GM19099 (cell line): ENCODE results near the gene USP26.

Experiments
- POLR2A ChIP-seq: IDR thresholded peaks from 3 replicates; pipeline ENCODE4 v1.6.1; 2011; ENCODE audit warnings: low read depth; ENCODE audit not compliant: insufficient read length; ENCODE audit errors: extremely low read depth

USP26 gene

DNA sequence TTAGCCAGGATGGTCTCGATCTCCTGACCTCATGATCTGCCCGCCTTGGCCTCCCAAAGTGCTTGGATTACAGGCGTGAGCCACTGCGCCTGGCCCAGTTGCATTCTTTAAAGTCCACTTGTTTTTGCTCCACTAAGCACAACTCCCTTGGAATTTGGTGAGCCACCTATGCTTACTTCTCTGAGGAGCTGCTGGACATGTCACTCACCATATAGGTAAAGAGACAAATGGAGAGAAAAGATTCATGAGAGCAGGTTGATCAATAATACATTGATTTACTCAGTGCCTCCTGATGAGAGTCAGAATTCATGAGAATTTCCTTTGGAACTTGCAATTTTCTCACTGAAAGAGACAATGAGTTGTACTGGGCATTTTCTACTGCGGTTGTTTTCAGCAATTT, 48.2 kb downstream of the USP26 start:
- TF ChIP-seq POLR2A: no peak

DNA sequence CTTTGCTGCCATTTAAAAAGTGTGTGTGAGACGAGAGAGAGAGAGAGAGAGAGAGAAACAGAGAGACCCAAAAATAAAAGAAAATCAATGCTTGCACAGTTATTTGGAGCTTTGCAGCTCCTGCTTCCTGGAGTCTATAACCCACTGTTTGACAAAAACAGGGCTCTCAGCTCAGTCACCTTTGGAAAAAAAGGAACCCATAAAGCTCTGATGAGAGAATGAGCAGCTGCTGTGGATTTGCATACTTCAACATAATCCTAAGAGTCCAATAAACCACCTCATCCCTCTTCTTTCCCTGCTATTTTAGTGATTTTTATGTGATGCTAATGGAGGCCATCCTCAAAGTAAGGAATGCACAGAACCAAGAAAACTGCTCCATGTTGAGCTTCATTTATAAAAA, 50.3 kb downstream of the USP26 start:
- TF ChIP-seq POLR2A: no peak

- no peak for TF ChIP-seq POLR2A
Observed at GRCh38 chrX:133045986-133046385, 50.9 kb downstream of the USP26 start.

DNA sequence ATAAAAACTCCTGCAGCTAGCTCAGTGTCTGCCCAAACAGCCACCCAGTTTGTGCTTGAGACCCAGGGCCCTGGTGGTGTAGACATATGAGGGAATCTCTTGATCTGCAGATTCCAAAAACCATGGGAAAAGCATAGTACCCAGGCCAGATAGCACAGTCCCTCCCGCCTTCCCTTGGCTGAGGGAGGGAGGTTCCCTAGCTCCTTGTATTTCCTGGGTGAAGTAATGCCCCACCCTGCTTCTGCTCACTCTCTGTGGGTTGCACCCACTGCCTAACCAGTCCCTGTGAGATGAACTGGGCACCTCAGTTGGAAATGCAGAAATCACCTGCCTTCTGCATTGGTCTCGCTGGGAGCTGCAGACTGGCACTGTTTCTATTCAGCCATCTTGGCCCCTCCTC, 54.6 kb downstream of the USP26 start:
- TF ChIP-seq POLR2A: no peak

DNA sequence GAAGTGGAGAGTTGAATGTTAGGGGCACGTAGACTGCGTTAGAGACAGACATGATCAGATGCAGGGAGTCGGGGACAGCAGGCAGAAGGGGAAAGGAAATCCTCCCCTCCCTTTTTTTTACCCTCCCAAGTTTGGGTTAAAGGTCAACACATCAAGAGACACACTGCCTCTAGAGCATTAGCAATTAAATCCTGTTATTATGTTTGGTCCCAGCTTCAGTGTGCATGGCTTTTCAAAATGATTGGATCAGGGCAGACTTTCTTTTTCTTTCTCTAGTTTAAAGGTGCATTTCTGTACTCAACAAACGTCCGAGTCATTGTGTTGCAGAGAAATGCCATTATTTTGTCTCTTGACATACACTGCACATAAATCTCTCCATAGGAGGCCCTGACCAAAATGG, 63.9 kb downstream of the USP26 start:
- no peak for TF ChIP-seq POLR2A

DNA sequence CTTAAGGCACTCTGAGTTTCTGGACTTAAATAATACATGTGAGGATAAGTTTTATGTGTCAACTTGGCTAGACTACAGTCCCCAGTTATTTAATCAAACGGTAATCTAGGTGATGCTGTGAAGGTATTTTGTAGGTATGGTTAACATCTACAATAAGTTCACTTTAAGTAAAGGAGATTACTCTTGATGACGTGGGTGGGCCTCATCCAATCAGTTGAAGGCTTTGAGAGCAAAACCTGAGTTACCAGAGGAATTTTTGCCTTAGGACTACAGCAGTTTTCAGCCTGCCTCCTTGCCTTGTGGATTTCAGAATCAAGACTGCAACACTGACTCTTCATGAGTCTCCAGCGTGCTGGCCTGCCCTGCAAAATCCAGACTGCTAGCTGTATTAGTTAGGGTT, 78.7 kb downstream of the USP26 start:
- no peak for TF ChIP-seq POLR2A

DNA sequence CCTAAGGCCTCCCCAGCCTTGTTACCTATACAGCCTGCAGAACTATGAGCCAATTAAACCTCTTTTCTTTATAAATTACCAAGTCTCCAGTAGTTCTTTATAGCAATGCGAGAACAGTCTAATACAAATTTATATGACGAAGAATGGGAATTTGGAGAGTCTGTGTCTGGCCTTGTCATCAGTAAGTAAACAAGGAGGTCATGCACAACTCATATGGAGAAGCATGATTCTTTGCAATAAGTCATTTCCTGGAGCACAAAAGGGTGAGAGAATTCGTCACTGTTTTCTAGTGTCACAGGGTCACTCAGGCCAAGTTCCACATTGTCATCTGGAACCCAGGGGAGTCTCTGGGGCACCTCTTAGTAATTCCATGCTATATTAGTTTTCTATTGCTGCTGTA, 89.5 kb downstream of the USP26 start:
- no peak for TF ChIP-seq POLR2A

DNA sequence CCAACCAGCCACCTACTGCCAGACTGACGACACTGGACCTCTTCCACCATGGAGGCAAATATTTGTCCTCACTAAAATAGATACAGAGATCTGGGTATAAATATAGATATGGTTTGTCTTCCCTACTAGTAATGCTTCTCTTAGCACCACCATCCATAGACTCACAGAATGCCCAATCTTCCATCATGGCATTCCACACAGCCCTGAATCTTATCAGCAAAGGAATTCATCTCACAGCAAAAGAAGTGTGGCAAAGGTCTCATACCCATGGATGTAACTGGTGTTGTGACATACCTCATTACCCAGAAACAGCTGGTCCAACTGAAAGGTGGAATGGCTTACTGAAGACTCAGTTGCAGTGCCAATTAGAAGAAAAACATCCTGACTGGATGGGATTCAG, 91.3 kb downstream of the USP26 start:
- TF ChIP-seq POLR2A: no peak

- no peak for TF ChIP-seq POLR2A
Observed at GRCh38 chrX:133005042-133005441, 91.9 kb downstream of the USP26 start.

GRCh38 chrX:132999209-132999608, 97.7 kb downstream of the USP26 start:
- no peak for TF ChIP-seq POLR2A

GRCh38 chrX:132990835-132991234, 106.1 kb downstream of the USP26 start:
- no peak for TF ChIP-seq POLR2A

GRCh38 chrX:132986556-132986955, 110.4 kb downstream of the USP26 start:
- no peak for TF ChIP-seq POLR2A

- no peak for TF ChIP-seq POLR2A
Observed at GRCh38 chrX:132984058-132984650, 112.8 kb downstream of the USP26 start.

- TF ChIP-seq POLR2A: no peak
Observed at GRCh38 chrX:132983496-132983895, 113.4 kb downstream of the USP26 start.
